Lower leg skin (tissue), 4 donors: ENCODE data around the gene NR6A1. TPM values are rescaled to one million over a fixed set of nuclear protein-coding genes. Genes with fewer than 3 reads are reported as not detected.

Source experiments
- DNase-seq, 2 donors: peaks; one replicate each; pipeline ENCODE4 v3.0.0-alpha.2; 2019; ENCODE audit warnings: low spot score in 2 of 2
- H3K4me3 ChIP-seq: fragments of 200-600 bp; sonication (generic); 2 replicates; pipeline ENCODE4 v1.5.1; 2017; ENCODE audit warnings: mild to moderate bottlenecking, low read depth; ENCODE audit not compliant: poor library complexity, severe bottlenecking
- CTCF ChIP-seq, 3 donors: fragments of 450-650 bp; IDR thresholded peaks; one replicate each; pipeline ENCODE4 v1.5.1; 2016; ENCODE audit warnings: antibody characterized with exemption in 3 of 3, mild to moderate bottlenecking in 3 of 3, moderate library complexity in 2 of 3
- POLR2A ChIP-seq, 2 donors: fragments of 450-650 bp; IDR thresholded peaks; one replicate each; pipeline ENCODE4 v1.6.1; 2016 to 2017; ENCODE audit warnings: antibody characterized with exemption in 2 of 2, mild to moderate bottlenecking in 1 of 2, moderate library complexity in 1 of 2
- WGBS, 2 donors: methylation state at CpG; one replicate each; pipeline ENCODE4 v1.1.5; 2018; 5-methylcytosine and 5-hydroxymethylcytosine counted together
- intact Hi-C: fragments of 100-400 bp; cut with DNase I; formaldehyde crosslinking; loops from one replicate; pipeline ENCODE4 v1.15.0; 2023; ENCODE audit warnings: low total_unique reads
- total RNA-seq, 4 donors: library from RNA; depleted of rRNA; stranded (reverse); fragments of >200 nt; gene quantifications; one replicate each; pipeline ENCODE4 v1.1.0, GENCODE V29; 2016

Gene NR6A1
- total RNA-seq, 4 donors from 2014 or later, result 3.0 to 4.9 (median 3.8) TPM

DNA sequence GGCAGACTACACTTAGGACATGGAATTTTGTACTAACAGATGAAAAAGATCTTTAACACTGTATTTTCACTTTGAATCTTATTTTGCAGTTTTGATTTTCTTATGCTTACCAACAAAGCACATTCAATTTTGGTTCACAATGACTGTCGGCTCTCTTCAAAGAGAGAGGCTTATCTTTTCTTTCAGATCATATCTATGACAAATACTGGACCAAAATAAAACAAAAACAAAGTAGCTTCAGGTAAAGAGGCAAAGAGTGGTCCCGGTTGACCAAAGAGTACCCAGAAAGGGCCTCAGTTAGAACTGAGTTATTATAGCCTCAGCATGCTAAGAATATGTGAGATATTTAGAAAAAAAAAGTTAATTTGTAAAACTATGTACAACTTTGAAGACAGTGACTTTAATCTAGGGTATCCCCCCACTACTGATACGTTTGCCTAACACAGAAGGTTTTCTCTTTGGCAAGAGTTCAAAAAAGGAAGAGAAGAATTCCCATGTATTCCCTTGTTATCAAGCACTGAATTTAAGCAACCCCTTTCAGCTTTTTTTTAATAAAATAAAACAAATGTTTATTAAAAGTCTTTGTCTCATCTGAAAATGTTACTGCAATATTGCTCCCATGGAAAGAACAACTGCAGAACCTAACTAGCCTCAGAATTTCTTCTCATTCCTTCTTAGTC lies 50.5 kb downstream of the NR6A1 start:
- intact Hi-C loops, result no loop called here
- H3K4me3 ChIP-seq, result no peak overlapping the region
- no peak for DNase-seq
- TF ChIP-seq CTCF (IDR thresholded peaks at IDR 0.05) (no peak), POLR2A (IDR thresholded peaks at IDR 0.05) (no peak)
- 71 to 73% methylated on average over 3 of the region's 3 CpGs for WGBS, 2 donors

DNA sequence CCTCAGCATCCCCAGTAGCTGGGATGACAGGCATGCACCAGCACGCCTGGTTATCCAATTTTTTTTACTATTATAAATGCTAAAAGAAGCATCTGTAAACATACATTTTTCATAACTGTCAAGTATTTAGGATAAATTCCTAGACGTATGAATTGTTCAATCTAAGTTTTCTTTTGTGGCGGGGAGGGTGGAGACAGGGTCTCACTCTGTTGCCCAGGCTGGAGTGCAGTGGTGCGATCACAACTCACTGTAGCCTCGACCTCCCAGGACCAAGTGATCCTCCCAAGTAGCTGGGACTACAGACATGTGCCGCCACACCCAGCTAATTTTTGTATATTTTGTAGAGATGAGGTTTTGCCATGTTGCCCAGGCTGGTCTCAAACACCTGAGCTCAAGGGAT lies 52.2 kb downstream of the NR6A1 start:
- TF ChIP-seq POLR2A (IDR thresholded peaks at IDR 0.05) (no peak), CTCF (IDR thresholded peaks at IDR 0.05) (no peak)
- H3K4me3 ChIP-seq, result no peak overlapping the region
- intact Hi-C loops, result no loop called here
- no peak for DNase-seq
- WGBS, 2 donors, result 93 to 95% methylated on average over 6 of the region's 6 CpGs

- intact Hi-C loops, result no loop called here
- H3K4me3 ChIP-seq, result no peak overlapping the region
- no peak for TF ChIP-seq POLR2A (IDR thresholded peaks at IDR 0.05)
- no peak for TF ChIP-seq CTCF (IDR thresholded peaks at IDR 0.05)
- WGBS, 2 donors, result 91 to 93% methylated on average over 2 of the region's 2 CpGs
- DNase-seq, result no peak
Observed at GRCh38 chr9:124717597-124717996, 53.5 kb downstream of the NR6A1 start.

GRCh38 chr9:124716808-124717207 lies 54.3 kb downstream of the NR6A1 start:
- TF ChIP-seq POLR2A (IDR thresholded peaks at IDR 0.05) (no peak), CTCF (IDR thresholded peaks at IDR 0.05) (no peak)
- WGBS, 2 donors, result 79 to 82% methylated on average over 6 of the region's 6 CpGs
- no peak for DNase-seq
- no peak overlapping the region for H3K4me3 ChIP-seq
- intact Hi-C loops, result no loop called here

- TF ChIP-seq POLR2A (IDR thresholded peaks at IDR 0.05) (no peak), CTCF (IDR thresholded peaks at IDR 0.05) (no peak)
- H3K4me3 ChIP-seq, result no peak overlapping the region
- 46 to 71% methylated on average over 4 of the region's 4 CpGs for WGBS, 2 donors
- intact Hi-C loops, result loop anchor here (5.0 kb wide), 1 partner anchor 93 kb away; no protein-coding TSS in a partner anchor
- DNase-seq, result no peak
Observed at GRCh38 chr9:124710766-124711165, 60.3 kb downstream of the NR6A1 start.

DNA sequence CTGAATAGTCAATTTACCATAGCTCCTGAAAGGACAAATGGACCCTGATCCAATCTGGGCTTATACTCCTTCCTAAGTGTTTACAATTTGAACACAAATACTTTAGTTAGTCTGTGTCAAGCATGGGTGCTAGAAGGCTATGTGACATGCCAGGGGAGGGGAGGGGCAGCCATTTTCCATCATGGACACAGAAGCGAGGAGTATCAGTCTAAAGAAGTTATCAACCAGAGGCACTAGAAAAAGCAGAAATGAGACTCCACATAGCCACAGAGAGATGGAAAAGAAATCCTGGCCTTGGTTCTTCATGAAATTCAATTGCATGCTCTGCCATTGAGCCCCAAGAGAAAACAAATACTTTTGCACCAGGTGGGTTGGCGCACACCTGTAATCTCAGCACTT lies 61.8 kb downstream of the NR6A1 start:
- DNase-seq, result no peak
- WGBS, 2 donors, result 86 to 88% methylated on average over 2 of the region's 2 CpGs
- H3K4me3 ChIP-seq, result no peak overlapping the region
- intact Hi-C loops, result no loop called here
- TF ChIP-seq CTCF (IDR thresholded peaks at IDR 0.05) (no peak), POLR2A (IDR thresholded peaks at IDR 0.05) (no peak)
